HL-60 (cell line): ENCODE data around the gene A3GALT2.

Experiments used
- GABPA ChIP-seq: IDR thresholded peaks from 2 replicates; pipeline ENCODE4 v1.6.1; 2012; ENCODE audit warnings: low read depth
- POLR2AphosphoS5 ChIP-seq: IDR thresholded peaks from 2 replicates; pipeline ENCODE4 v1.6.1; 2012; ENCODE audit warnings: low read depth
- REST ChIP-seq: IDR thresholded peaks from 2 replicates; pipeline ENCODE4 v1.6.1; 2012; ENCODE audit warnings: low read depth; ENCODE audit not compliant: insufficient replicate concordance
- SPI1 ChIP-seq: IDR thresholded peaks from 2 replicates; pipeline ENCODE4 v1.6.1; 2012; ENCODE audit warnings: low read depth, mild to moderate bottlenecking, borderline replicate concordance
- TF ChIP-seq, protein P1 (sequence below): IDR thresholded peaks from one replicate; pipeline ENCODE4 v1.5.1; 2011; ENCODE audit warnings: low read length, control low read depth, inconsistent platforms; ENCODE audit not compliant: insufficient read depth

- TF ChIP-seq, protein P1, sequence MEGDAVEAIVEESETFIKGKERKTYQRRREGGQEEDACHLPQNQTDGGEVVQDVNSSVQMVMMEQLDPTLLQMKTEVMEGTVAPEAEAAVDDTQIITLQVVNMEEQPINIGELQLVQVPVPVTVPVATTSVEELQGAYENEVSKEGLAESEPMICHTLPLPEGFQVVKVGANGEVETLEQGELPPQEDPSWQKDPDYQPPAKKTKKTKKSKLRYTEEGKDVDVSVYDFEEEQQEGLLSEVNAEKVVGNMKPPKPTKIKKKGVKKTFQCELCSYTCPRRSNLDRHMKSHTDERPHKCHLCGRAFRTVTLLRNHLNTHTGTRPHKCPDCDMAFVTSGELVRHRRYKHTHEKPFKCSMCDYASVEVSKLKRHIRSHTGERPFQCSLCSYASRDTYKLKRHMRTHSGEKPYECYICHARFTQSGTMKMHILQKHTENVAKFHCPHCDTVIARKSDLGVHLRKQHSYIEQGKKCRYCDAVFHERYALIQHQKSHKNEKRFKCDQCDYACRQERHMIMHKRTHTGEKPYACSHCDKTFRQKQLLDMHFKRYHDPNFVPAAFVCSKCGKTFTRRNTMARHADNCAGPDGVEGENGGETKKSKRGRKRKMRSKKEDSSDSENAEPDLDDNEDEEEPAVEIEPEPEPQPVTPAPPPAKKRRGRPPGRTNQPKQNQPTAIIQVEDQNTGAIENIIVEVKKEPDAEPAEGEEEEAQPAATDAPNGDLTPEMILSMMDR, result no peak
- TF ChIP-seq POLR2AphosphoS5 (no peak), REST (no peak), SPI1 (no peak), GABPA (no peak)
These were observed 43.6 kb upstream of the A3GALT2 start for GRCh38 chr1:33364565-33364918.
